ENCODE data around the gene CAMK1D.

Gene CAMK1D

GRCh38 chr10:12758271-12758670 is 408.9 kb downstream of the CAMK1D start:
- no peak overlapping the region for H3K27ac ChIP-seq
- H3K27me3 ChIP-seq (ENCODE audit: insufficient read depth, low read depth, severe bottlenecking): no peaks in the 10 kb centered on the region
- no peaks in the 10 kb centered on the region for H3K9me3 ChIP-seq (ENCODE audit: severe bottlenecking)
- TF ChIP-seq CTCF (IDR thresholded peaks at IDR 0.05; ENCODE audit: low read depth, low read length): no peak
- H3K4me3 ChIP-seq (ENCODE audit: low read depth, low read length): no peak overlapping the region
- DNase-seq: no peak
- no peaks in the 10 kb centered on the region for H3K36me3 ChIP-seq

- TF ChIP-seq CTCF (IDR thresholded peaks at IDR 0.05; ENCODE audit: low read depth, low read length): no peak
- no peak overlapping the region for H3K4me3 ChIP-seq (ENCODE audit: low read depth, low read length)
- H3K27ac ChIP-seq: no peak overlapping the region
- H3K9me3 ChIP-seq (ENCODE audit: severe bottlenecking): no peaks in the 10 kb centered on the region
- no peaks in the 10 kb centered on the region for H3K27me3 ChIP-seq (ENCODE audit: insufficient read depth, low read depth, severe bottlenecking)
- DNase-seq: no peak
- H3K36me3 ChIP-seq: no peaks in the 10 kb centered on the region
These were observed 416.9 kb downstream of the CAMK1D start for GRCh38 chr10:12766223-12766622.

GRCh38 chr10:12768156-12769100 is 419.1 kb downstream of the CAMK1D start:
- no peaks in the 10 kb centered on the region for H3K27me3 ChIP-seq (ENCODE audit: insufficient read depth, low read depth, severe bottlenecking)
- DNase-seq: no peak
- no peaks in the 10 kb centered on the region for H3K9me3 ChIP-seq (ENCODE audit: severe bottlenecking)
- no peak overlapping the region for H3K4me3 ChIP-seq (ENCODE audit: low read depth, low read length)
- H3K36me3 ChIP-seq: no peaks in the 10 kb centered on the region
- H3K27ac ChIP-seq: no peak overlapping the region
- no peak for TF ChIP-seq CTCF (IDR thresholded peaks at IDR 0.05; ENCODE audit: low read depth, low read length)

- no peaks in the 10 kb centered on the region for H3K36me3 ChIP-seq
- H3K4me3 ChIP-seq (ENCODE audit: low read depth, low read length): no peak overlapping the region
- no peak for DNase-seq
- H3K27me3 ChIP-seq (ENCODE audit: insufficient read depth, low read depth, severe bottlenecking): no peaks in the 10 kb centered on the region
- TF ChIP-seq CTCF (IDR thresholded peaks at IDR 0.05; ENCODE audit: low read depth, low read length): no peak
- H3K27ac ChIP-seq: no peak overlapping the region
- no peaks in the 10 kb centered on the region for H3K9me3 ChIP-seq (ENCODE audit: severe bottlenecking)
These were observed 420.1 kb downstream of the CAMK1D start for GRCh38 chr10:12769323-12770044.

- Histone ChIP-seq H3K9me3 (ENCODE audit: severe bottlenecking) (no peaks in the 10 kb centered on the region), H3K36me3 (no peaks in the 10 kb centered on the region), H3K4me3 (ENCODE audit: low read depth, low read length) (no peak overlapping the region), H3K27me3 (ENCODE audit: insufficient read depth, low read depth, severe bottlenecking) (no peaks in the 10 kb centered on the region), H3K27ac (no peak overlapping the region)
- no peak for DNase-seq
- TF ChIP-seq CTCF (IDR thresholded peaks at IDR 0.05; ENCODE audit: low read depth, low read length): no peak
These were observed 422.8 kb downstream of the CAMK1D start for GRCh38 chr10:12771981-12772760.

Data from WERI-Rb-1 (cell line).